GM12864 (cell line): Measurements from ENCODE around the gene TMEM125.

Experiments
- DNase-seq: peaks from one replicate; pipeline ENCODE4 v3.0.0-alpha.2; 2011; ENCODE audit warnings: low read depth
- H3K4me3 ChIP-seq: 2 replicates; pipeline ENCODE4 v1.5.1; 2011; ENCODE audit warnings: mild to moderate bottlenecking, low read depth, low read length, control low read depth
- TF ChIP-seq, protein P1 (sequence below): IDR thresholded peaks from 2 replicates; pipeline ENCODE4 v1.5.1; 2011; ENCODE audit warnings: low read depth, mild to moderate bottlenecking, moderate library complexity, low read length, control low read depth, inconsistent platforms; ENCODE audit errors: missing control alignments

TMEM125 gene

DNA sequence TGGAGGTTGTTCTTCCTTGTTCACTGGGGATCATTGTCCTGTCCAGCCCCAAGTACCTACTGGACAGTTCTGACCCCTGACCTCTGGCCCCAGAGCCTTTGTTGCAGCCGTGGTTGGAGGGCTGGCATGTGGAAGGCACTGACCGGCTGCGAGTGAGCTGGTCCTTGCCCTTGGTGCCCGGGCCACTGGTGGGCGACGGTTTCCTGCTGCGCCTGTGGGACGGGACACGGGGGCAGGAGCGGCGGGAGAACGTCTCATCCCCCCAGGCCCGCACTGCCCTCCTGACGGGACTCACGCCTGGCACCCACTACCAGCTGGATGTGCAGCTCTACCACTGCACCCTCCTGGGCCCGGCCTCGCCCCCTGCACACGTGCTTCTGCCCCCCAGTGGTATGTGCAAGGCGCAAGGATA is 42.4 kb downstream of the TMEM125 start:
- H3K4me3 ChIP-seq: no peak overlapping the region
- TF ChIP-seq, protein P1, sequence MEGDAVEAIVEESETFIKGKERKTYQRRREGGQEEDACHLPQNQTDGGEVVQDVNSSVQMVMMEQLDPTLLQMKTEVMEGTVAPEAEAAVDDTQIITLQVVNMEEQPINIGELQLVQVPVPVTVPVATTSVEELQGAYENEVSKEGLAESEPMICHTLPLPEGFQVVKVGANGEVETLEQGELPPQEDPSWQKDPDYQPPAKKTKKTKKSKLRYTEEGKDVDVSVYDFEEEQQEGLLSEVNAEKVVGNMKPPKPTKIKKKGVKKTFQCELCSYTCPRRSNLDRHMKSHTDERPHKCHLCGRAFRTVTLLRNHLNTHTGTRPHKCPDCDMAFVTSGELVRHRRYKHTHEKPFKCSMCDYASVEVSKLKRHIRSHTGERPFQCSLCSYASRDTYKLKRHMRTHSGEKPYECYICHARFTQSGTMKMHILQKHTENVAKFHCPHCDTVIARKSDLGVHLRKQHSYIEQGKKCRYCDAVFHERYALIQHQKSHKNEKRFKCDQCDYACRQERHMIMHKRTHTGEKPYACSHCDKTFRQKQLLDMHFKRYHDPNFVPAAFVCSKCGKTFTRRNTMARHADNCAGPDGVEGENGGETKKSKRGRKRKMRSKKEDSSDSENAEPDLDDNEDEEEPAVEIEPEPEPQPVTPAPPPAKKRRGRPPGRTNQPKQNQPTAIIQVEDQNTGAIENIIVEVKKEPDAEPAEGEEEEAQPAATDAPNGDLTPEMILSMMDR: no peak
- DNase-seq: no peak

DNA sequence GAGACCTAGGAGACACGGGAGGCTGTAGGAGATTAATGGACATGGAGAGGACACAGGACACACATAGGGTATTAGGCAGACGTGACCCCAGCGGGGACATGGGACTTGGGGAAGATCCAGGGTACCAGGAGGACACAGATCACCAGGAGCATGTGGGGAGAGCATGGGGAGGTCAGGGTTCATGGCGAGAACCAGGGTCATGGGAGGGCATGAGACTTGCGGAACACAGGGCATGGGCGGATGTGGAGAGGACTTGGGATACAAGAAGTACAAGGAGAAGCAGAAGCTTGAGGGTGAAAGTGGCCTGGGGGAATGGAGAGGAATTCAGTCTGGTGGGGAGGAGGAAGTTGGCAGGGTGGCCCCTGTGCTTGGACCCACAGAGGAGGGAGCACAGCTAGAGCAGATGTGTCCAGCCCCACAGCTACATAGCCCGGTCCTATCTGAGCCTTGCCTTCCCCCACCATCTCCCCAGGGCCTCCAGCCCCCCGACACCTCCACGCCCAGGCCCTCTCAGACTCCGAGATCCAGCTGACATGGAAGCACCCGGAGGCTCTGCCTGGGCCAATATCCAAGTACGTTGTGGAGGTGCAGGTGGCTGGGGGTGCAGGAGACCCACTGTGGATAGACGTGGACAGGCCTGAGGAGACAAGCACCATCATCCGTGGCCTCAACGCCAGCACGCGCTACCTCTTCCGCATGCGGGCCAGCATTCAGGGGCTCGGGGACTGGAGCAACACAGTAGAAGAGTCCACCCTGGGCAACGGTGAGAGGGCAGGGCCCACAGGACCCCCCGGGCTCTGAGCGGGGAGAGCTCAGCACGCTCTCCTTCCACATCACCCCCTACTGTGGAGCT is 43.1 kb downstream of the TMEM125 start:
- TF ChIP-seq, protein P1: no peak
- DNase-seq: no peak
- H3K4me3 ChIP-seq: no peak overlapping the region

DNA sequence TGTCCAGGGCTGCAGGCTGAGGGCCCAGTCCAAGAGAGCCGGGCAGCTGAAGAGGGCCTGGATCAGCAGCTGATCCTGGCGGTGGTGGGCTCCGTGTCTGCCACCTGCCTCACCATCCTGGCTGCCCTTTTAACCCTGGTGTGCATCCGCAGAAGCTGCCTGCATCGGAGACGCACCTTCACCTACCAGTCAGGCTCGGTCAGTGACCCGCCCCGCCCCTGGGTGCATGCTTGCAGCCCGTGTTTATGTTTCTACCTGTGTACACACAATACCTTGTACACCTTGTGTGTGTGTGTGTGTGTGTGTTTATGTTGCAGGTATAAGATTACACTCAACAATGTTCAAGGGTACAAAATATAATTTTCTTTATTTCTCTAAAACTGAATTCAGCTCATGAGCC is 44.0 kb downstream of the TMEM125 start:
- H3K4me3 ChIP-seq: no peak overlapping the region
- TF ChIP-seq, protein P1: no peak
- no peak for DNase-seq

DNA sequence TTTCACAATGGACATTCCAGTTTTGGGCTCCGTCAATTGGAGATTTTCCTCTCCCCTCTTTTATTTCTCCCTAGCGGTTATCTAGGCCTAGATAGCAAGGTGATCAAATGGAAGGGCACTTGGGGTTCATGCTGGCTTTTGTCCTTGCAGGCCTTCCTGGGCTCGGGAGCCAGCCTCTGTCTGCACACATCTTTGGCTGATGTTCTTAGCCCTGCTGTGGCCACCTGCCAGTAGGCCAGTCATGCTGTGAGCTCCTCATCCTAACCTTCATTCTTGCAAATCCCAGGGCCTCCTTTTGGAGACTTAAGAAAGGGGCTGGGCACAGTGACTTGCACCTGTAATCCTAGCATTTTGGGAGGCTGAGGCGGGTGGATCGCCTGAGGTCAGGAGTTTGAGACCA is 44.5 kb downstream of the TMEM125 start:
- DNase-seq: no peak
- no peak overlapping the region for H3K4me3 ChIP-seq
- TF ChIP-seq, protein P1: no peak

DNA sequence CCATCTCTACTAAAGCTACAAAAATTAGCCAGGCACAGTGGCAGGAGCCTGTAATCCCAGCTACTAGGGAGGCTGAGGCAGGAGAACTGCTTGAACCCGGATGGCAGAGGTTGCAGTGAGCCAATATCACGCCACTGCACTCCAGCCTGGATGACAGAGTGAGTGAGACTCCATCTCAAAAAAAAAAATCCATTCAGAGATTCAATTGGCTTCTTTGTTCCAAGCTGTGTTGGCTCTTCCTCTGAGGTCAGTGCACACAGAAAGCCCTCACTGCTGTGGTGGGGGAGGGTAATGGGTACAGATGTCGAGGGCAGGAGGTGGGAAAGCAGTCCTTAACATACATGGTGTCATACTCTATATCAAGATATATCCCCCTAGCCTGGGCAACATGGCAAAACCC is 45.7 kb downstream of the TMEM125 start:
- TF ChIP-seq, protein P1: no peak
- no peak for DNase-seq

DNA sequence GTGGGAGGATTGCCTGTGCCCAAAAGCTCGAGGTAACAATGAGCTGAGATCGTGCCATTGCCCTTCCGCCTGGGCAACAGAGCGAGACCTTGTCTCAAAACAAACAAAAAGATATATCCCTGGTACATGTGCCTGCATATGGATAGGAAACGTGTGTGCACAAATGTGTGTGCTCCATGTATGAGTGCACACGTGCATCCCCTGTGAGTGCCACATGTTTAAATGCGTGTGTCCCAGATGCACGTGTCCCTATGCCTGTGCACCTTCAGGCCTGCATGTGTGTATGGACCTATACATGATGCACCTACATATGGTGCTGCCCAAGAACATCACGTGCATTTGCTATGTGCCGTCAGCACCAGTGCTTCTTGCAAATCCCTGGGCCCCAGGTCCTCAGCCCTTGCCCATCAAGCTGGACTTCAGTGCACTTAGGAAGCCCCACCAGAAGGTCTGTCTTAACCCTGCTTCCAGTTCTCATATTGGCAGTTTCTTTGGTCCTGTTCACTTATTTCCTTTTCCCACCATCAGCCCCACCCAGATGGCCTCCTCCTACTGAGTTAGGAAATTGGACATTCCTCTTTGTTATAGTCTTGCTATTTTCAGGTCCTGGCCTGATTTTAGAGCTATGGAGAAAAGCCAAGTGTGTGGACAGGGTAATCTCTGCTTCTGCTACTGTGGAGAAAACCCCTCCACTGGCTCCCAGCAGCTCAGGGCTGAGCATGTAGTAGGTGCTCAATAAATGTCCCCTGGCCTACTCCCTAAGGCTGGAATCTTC is 46.4 kb downstream of the TMEM125 start:
- DNase-seq: no peak
- TF ChIP-seq, protein P1: no peak
- H3K4me3 ChIP-seq: no peak overlapping the region

More for the DNA sequence above, 45.7 kb downstream of the TMEM125 start:
- H3K4me3 ChIP-seq: no peak overlapping the region
